GM18517 (cell line): Measurements from ENCODE around the gene NKX1-1.
"Not testable (repeated sequence)": the region's sequence is repeated elsewhere in the genome, so short reads cannot be mapped to it uniquely, and the experiment has no call there.

Experiments
- ATAC-seq: cut with Tn5 transposase; IDR thresholded peaks from one replicate; pipeline ENCODE4 v1.9.1; 2021; ENCODE audit warnings: mild to moderate bottlenecking, moderate library complexity; ENCODE audit not compliant: unreplicated experiment

Gene NKX1-1

DNA sequence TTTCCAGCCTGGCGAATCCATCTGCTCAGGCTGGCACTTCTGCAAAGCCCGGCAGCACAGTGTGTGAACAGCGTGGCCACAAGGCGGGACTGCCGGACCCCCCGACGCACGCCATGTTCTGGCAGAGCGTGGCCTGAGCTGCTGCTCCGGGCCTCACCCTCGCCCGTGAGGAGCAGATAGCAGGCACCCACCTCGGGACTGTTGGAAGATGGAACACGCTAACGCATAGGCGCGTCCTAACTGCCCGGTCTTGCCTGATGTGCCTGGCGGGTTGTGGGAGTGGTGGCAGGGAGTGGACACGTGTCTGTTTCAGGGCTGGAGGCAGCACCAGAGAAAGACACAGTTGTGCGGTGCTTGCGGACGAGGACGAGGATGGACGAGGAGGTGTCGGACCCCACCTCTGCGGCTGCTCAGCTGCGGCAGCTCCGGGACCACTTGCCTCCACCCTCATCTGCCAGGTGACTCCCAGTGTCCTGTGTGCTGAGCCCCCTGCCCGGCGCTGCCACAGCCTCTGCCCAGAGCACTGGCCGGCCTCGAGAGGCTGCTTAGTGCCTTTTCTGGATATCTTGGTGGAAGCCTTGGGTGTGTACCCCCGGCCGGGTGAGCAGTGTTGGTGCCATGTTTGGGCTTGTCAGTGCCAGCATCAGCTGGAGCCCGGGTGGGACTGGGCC, 31.1 kb downstream of the NKX1-1 start:
- ATAC-seq, result no peak

DNA sequence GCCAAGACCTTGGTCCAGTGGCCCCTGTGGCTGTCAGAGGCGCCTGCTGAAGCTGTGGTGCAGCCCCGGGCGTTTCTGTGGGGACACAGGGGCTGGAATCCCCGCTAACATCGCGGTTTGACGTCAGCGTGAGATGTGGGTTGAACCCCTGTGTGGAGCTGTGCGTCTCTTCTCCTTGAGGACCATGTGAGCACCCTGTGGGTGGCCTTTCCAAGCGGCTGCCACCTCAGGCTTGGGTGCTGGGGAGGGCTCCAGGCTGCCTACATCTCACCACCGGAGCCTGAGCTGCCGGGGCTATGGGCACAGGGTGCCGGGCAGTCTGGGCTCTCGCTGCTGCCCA, 31.6 kb downstream of the NKX1-1 start:
- ATAC-seq, result no peak

- ATAC-seq, result no peak
Measured at GRCh38 chr4:1373892-1374705, 32.1 kb downstream of the NKX1-1 start.

DNA sequence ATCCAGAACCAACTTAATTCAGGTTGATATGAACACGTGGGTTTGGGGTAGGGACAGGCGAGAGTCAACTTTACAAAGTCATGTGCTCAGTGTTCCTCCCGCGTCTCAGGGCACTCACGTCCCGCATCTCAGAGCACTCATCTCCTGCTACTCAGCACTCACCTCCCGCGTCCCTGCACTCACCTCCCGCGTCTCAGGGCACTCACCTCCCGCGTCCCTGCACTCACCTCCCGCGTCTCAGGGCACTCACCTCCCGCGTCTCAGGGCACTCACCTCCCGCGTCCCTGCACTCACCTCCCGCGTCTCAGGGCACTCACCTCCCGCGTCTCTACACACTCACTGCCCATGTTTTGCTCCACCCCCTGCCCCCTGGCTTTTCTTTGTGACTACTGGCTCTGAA, 33.7 kb downstream of the NKX1-1 start:
- not testable (repeated sequence) for ATAC-seq

- ATAC-seq, result no peak
Measured at GRCh38 chr4:1371176-1372165, 34.8 kb downstream of the NKX1-1 start.

DNA sequence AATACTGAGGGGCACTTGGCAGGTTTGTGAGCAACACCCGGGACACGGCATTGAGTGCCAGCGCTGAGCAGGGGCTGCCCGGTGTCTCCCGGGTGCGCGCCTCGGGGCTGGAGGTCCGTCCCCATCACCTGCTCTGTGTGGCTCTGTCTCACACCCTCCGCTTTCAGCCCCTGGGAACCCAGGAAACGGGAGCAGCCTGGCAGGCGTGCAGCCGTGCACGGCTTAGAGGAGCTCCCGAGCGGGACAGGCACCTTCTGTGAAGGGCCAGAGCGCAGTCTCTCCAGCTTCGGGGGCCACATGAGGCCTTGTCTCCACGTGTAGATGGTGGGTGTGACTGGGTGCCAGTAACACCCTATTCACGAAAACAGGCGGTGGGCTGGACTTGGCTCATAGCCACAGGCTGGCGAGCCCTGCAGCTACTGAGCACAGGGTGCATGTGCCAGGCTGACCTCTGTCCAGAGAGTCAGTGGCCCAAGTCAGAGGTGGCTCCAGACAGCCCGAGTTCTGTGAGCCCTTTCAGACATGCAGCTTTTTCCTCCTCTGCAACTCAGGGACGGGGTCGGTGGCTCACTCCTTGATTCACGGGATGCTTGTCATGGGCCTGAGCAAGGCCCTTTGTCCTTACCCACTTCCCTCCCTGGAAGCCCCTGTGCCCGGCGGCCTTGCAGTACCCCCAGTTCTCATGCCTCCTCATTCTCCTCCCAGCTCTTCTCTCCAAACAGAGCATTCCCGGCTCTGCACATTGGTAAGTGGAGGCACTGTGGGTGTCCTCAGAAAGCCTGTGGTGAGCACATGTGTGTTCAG, 35.7 kb downstream of the NKX1-1 start:
- no peak for ATAC-seq

DNA sequence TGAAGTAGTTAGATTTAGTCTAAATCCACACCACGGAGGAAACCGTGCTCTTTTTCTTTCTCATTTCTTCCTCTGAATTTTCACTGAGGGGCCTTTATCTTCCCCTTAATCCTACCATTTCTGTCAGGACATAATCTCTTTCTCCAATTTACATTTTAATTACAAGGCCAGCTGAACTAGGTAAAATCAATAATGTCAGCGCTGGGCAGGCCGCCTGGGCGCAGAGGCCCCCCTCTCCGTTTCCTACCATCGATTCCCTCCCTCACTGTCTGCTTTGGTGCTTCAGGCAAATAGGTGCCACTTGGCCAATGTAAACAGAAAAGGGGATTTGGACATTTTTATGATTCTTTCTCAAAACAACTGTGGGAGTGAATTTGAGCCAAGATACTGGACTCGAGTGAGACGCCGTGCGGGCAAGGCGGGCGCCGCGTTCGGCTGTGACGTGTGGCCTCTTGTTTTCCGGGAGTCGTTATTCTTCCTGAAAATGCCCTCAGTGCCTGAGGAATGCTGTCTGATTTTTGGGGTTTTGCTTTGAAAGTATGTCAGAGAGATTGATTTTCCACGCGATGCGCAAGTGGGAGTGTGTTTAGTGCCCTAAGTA, 36.7 kb downstream of the NKX1-1 start:
- no peak for ATAC-seq

- no peak for ATAC-seq
Measured at GRCh38 chr4:1369091-1369450, 37.2 kb downstream of the NKX1-1 start.

- ATAC-seq, result no peak
Measured at GRCh38 chr4:1368421-1369090, 37.7 kb downstream of the NKX1-1 start.

DNA sequence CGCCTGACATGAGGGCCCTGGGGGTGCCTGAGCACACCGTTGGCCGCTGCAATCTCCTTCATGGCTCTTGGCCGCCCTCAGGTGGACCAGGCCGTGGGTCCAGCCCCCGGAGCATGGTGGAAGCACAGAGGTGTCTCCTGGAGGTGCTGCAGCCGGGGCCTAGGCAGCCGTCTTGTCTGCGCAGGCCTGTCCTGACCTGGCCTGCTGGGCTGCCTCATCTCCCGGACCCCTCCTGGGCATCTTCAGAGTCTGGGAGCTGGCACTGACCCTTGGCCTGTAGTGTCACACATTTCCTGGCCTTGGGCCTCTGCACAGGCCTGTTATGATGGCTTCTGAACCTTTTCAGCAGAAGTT, 38.3 kb downstream of the NKX1-1 start:
- no peak for ATAC-seq

- no peak for ATAC-seq
Measured at GRCh38 chr4:1367230-1367935, 38.9 kb downstream of the NKX1-1 start.

DNA sequence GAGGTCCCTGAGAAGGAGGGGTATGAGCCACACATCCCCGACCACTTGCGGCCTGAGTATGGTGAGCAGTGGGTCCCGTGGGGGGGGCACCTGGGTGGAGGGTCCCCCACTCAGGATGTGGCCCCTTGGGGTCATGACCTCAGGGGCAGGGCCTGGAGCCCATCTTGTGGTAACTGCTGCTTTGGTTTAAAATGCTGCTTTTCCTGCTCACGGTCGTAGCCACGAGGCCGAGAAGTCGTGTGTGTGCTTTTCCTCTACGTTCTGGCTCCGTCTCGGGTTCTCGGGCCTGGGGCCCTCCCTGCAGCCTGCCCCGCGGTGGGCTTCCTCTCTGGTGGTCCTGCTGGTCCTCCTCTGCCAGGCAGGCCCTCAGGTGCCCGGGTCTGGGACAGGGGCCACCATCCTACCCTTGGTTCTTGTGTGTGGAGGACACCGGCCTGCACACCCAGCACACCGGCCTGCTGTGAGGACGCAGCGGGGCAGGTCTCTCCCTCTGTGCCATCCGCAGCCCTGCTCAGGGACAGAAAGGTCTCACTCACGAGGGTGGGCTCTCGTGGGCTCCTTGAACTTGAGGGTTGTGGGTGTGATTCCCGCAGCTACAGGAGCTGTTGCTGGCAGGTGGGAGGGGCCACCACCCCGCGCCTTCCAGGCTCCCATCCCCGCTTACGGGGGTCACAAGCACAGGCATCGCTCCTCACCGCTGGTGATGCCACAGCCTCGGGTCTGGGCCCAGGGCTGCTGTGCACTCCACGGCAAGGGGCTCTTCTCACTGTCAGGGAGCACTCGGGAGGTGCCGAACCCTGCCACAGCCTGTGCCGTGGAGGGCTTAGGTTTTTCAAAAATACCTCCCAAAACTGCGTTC, 39.6 kb downstream of the NKX1-1 start:
- no peak for ATAC-seq

DNA sequence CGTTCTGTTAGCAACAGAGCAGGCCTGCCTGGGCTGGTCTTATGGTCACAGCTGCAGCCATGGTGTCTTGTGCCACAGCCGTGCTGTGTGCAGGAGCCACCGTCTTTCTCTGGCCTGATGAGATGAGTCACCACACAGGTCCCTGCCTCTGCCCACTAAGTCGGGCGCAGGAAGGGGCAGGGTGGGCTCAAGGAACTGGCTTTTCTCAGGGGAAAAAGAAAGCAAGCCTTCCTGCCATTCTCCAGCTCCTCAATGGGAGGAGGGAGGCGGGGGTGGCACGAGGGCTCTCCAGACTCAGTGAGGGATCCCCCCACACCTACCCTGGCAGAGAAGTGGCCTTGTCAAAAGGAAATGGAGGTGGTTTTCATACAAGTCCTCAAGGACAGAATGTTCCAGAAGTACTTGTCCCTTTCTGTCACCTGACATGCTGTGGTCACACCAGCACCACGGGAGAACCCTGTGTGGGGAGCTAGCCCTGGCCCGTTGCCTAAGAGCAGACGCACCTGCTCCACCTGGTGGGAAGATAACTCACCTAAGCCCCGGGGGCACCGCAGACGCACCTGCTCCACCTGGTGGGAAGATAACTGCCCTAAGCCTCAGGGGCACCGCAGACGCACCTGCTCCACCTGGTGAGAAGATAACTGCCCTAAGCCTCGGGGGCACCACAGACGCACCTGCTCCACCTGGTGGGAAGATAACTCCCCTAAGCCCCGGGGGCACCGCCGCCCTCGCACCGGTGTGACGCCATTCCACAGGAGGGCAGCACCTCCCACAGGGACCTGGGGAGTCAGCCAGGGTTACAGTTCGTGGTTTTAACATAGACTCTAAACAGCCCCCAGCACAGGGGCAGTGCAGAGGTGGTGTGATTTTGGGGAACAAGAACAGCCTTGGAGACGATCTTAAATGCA, 40.7 kb downstream of the NKX1-1 start:
- no peak for ATAC-seq

DNA sequence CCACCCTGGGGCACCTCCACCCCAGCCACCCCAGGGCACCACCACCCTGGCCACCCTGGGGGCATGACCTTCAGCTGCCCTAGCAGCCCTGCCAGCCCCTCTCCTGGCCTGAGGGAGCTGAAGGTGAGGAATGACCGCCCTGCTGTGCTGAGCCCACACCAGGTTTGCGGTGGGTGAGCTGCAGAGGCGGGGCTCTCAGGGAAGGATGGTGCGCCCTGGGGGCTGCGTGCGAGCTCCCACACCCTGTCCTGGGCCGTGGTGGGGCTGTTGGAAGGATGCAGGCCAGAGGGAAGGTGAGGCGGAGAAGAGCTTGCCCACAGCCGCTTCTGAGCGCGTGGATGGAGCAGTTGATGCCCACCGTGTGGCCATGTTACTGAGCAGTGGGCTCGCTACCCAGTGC, 41.5 kb downstream of the NKX1-1 start:
- ATAC-seq, result no peak

- no peak for ATAC-seq
Measured at GRCh38 chr4:1364217-1364616, 42.0 kb downstream of the NKX1-1 start.

DNA sequence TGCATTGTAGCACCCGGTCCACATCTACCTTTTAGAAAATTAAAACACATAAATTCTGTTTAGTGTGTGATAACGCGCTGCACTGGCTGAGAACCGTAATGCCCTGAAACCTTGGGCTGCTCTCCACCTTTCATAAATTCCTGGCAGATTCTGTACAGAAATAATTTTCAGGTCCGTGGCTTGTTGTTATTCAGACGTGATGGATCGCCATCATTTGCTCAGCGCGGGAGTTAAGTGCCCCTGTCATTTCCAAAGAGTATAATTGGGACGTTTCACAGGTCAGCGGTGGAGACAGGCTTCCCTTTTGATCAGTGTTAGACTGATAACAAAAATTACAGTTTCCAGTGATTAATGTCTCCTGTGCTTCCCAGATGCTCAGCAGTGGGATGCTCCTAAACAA, 42.7 kb downstream of the NKX1-1 start:
- no peak for ATAC-seq

GRCh38 chr4:1362521-1362920, 43.7 kb downstream of the NKX1-1 start:
- ATAC-seq, result no peak
